ENCODE data around the gene NGFR. TPM values are rescaled to one million over a fixed set of nuclear protein-coding genes. Genes with fewer than 3 reads are reported as not detected.
A peak's percentile ranks its signal among the peaks of the same experiment; 100 is the strongest.

The NGFR gene
- polyA plus RNA-seq, 1 of the 3 experiments (the other 2 are of a cell fraction), result 0.76 TPM

- TF ChIP-seq POLR2AphosphoS5 (IDR thresholded peaks at IDR 0.05; ENCODE audit: low read depth, low read length) (no peak), FOSL2 (IDR thresholded peaks at IDR 0.05; ENCODE audit: borderline replicate concordance, low read depth) (no peak), MAX (IDR thresholded peaks at IDR 0.05; ENCODE audit: low read depth) (no peak), SIN3A (IDR thresholded peaks at IDR 0.05; ENCODE audit: borderline replicate concordance, low read depth, low read length) (no peak), NRF1 (IDR thresholded peaks at IDR 0.05; ENCODE audit: low read depth, low read length) (peak; percentile 48), USF1 (IDR thresholded peaks at IDR 0.05; ENCODE audit: borderline replicate concordance, low read depth) (no peak), IRF3 (IDR thresholded peaks at IDR 0.05; ENCODE audit: low read depth, low read length) (no peak), NFIC (IDR thresholded peaks at IDR 0.05; ENCODE audit: borderline replicate concordance) (no peak), CTCF (IDR thresholded peaks at IDR 0.05) (peak; percentile 81), SMC3 (IDR thresholded peaks at IDR 0.05; ENCODE audit: low read depth, low read length) (peak; percentile 87), CHD2 (IDR thresholded peaks at IDR 0.05; ENCODE audit: low read length, partially characterized antibody) (peak; percentile 59), USF2 (IDR thresholded peaks at IDR 0.05; ENCODE audit: borderline replicate concordance, low read depth, low read length) (no peak), RAD21 (IDR thresholded peaks at IDR 0.05; ENCODE audit: low read length) (peak; percentile 73)
- Histone ChIP-seq H3K27ac (ENCODE audit: low read depth in 2 of 2, low read length in 1 of 2) (no peak overlapping the region; a peak in 1 of 4 replicates), H3K36me3 (replicated peaks in 1 of 2; ENCODE audit: control insufficient read depth in 1 of 2, insufficient read depth in 2 of 2, low read length in 1 of 2) (no peaks in the 10 kb centered on the region), H3K9me2 (no peaks in the 10 kb centered on the region), H3K4me2 (peak overlapping the region; percentile 93), H3K4me1 (ENCODE audit: control insufficient read depth in 1 of 2, insufficient read depth in 2 of 2, low read depth in 1 of 2, low read length in 1 of 2) (peaks cover 5 to 42% of the 10 kb centered on the region in 2 experiments; a peak in 2 of 4 replicates), H4K20me1 (ENCODE audit: insufficient read depth) (no peaks in the 10 kb centered on the region), H3F3A (replicated peaks; ENCODE audit: insufficient read depth) (peaks cover 6% of the 10 kb centered on the region), H3K79me2 (ENCODE audit: insufficient read depth) (no peaks in the 10 kb centered on the region), H3K9ac (no peak overlapping the region), H2AFZ (ENCODE audit: low read depth) (peak overlapping the region; percentile 43; the same call in 1 of the 2 replicates), H3K4me3 (ENCODE audit: low read depth in 2 of 2, low read length in 1 of 2) (peak overlapping the region; percentile 54 to 63), H3K27me3 (ENCODE audit: insufficient read depth) (peaks cover 80% of the 10 kb centered on the region), H3K9me3 (no peaks in the 10 kb centered on the region)
- ChIA-PET CTCF (interaction anchor here (0.6 to 28.6 kb wide), 49 partner anchors 15 to 311 kb away, joined by 3 to 499 read pairs (median 8); partner anchors contain the start of genes PHB1 and SLC35B1), POLR2A (interaction anchor here (0.6 to 2.5 kb wide), 5 partner anchors 12 to 68 kb away, joined by 3 to 12 read pairs (median 8); no protein-coding TSS in a partner anchor)
- WGBS (ENCODE audit: low lambda C conversion rate), result 3% methylated on average over 40 of the region's 85 CpGs
- DNase-seq, result peak; percentile 96
Measured at GRCh38 chr17:49496183-49496866, 1.2 kb downstream of the NGFR start.
